IPS DF 4.7 (cell line): ENCODE results near the gene CD8B2.
"Not testable (repeated sequence)": the region's sequence is repeated elsewhere in the genome, so short reads cannot be mapped to it uniquely, and the experiment has no call there.

ENCODE experiments used
- DNase-seq: peaks from one replicate; pipeline ENCODE4 v3.0.0-alpha.2; 2013; ENCODE audit warnings: low spot score; ENCODE audit errors: extremely low read depth

CD8B2 gene

GRCh38 chr2:106486551-106487385 is at the start of gene CD8B2:
TSS of gene CD8B2 (plus strand) at chr2:106487364. CDS start at chr2:106487427, 63 bp downstream.
- DNase-seq: not testable (repeated sequence)

- not testable (repeated sequence) for DNase-seq
These were observed 25.3 kb upstream of the CD8B2 start for GRCh38 chr2:106461882-106462281.

- not testable (repeated sequence) for DNase-seq
These were observed 19.6 kb upstream of the CD8B2 start for GRCh38 chr2:106467516-106467915.

GRCh38 chr2:106468107-106468506 is 19.1 kb upstream of the CD8B2 start, which contains the start of gene RGPD3:
TSS of gene RGPD3 (minus strand) at chr2:106468413. CDS start at chr2:106468288, 125 bp downstream.
- DNase-seq: not testable (repeated sequence)

GRCh38 chr2:106470658-106471057 is 16.5 kb upstream of the CD8B2 start:
- not testable (repeated sequence) for DNase-seq

DNA sequence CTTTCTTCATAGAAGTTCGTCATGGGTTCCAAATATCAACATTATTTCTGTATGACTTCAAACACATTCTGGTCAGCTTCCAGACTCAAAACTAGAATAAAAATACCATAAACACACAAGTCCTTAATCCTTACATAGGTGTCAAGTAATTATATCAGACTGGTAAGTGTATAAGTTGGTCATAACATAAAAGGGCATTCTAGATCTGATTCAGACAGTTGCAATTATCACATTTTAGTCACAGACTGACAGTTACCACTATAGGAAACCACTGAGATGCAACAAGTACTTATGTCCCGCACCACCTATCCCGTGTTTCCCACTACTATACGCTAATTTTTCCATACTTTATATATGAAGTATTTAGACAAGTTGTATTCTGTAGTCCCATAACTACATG is 9.5 kb upstream of the CD8B2 start:
- not testable (repeated sequence) for DNase-seq

- DNase-seq: not testable (repeated sequence)
These were observed 7.6 kb upstream of the CD8B2 start for GRCh38 chr2:106479563-106479962.

GRCh38 chr2:106487386-106488191 is 425 bp downstream of the CD8B2 start:
- not testable (repeated sequence) for DNase-seq

DNA sequence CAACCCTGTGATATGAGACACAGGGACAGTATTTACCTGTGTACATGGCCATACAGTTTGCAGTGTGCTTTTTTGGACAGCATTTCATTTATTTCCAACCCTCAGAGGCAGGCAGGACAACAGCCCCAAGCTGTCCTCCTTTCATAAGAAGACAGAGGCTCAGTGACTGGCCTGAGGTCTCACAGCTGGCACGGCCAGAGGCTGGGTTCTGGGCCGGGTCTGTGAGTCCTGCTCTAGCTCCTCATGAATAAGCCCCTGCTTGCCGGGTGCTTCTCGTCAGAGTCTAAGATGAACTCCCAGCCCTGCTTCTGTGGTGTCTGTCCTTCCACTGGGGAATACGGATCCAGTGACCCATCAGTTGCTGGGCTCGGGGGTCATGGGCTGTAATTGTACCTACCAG is 2.5 kb downstream of the CD8B2 start:
- not testable (repeated sequence) for DNase-seq

GRCh38 chr2:106492399-106492798 is 5.2 kb downstream of the CD8B2 start:
- DNase-seq: not testable (repeated sequence)

DNA sequence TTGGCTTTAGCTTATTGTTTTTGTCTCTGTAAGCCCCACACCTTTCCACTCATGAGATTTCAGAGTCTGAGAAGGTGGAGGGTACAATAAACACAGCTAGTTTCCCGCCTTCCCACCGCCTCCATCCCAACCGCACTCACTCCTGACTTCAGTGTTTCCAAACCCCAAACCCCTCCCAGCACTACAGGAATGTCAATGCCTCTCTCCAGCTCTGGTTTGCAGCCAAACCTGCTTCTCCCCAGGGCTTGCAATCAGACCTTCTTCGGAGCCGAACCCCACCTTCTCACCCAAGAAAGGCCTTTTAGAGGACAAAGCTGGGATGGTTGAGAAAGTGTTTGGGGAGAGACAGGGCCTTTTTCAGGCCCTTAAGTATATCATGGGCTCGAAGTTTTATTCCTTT is 5.7 kb downstream of the CD8B2 start:
- DNase-seq: not testable (repeated sequence)

- DNase-seq: not testable (repeated sequence)
These were observed 11.4 kb downstream of the CD8B2 start for GRCh38 chr2:106498549-106498948.

DNA sequence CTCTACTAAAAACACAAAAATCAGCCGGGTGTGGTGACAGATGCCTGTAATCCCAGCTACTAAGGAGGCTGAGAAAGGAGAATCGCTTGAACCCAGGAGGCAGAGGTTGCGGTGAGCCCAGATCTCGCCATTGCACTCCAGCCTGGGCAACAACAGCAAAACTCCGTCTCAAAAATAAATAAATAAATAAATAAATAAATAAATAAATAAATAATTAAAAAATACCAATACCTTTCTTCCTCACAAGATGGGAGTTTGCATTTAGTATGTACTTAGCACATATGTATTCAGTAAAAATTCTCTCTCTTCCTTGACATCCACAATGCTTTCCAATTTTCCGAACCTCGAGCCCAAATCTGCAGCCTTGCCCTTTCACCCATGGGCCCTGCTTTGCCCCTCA is 13.2 kb downstream of the CD8B2 start:
- not testable (repeated sequence) for DNase-seq

GRCh38 chr2:106502351-106502750 is 15.2 kb downstream of the CD8B2 start:
- DNase-seq: not testable (repeated sequence)

DNA sequence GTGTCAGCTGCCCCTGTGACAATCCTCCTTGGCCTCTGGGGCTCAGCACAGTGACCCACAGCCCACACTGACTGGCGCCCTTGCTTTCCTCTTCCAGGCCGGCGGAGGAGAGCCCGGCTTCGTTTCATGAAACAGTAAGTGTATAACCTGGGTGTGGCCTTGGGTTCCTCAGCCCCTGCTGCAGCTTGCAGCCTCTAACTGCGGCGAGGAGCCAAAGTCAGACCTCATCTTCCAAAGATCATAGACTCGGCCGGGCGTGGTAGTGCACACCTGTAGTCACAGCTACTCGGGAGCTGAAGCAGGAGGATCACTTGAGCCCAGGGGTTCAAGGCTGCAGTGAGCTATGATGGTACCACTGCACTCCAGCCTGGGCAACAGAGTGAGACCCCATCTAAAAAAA is 17.0 kb downstream of the CD8B2 start:
- not testable (repeated sequence) for DNase-seq

DNA sequence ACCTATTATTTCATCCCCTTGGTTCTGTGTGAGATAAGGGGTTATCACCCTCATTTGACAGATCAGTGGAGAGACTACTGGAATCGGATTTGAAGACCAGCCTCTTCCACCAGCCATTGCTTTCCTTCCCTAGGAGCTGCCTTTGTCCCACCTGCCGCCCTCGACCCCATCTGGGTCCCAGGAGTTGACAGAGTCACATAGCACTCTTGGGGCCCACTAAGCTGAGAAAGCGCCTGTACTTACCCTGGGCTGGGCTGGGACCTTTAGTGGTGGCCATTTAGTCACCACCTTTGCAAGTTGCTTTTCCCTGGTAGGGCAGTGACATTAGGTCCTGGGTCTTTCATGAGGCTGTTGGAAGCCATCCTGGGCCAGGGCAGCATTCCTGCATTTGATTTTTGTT is 17.6 kb downstream of the CD8B2 start:
- not testable (repeated sequence) for DNase-seq

DNA sequence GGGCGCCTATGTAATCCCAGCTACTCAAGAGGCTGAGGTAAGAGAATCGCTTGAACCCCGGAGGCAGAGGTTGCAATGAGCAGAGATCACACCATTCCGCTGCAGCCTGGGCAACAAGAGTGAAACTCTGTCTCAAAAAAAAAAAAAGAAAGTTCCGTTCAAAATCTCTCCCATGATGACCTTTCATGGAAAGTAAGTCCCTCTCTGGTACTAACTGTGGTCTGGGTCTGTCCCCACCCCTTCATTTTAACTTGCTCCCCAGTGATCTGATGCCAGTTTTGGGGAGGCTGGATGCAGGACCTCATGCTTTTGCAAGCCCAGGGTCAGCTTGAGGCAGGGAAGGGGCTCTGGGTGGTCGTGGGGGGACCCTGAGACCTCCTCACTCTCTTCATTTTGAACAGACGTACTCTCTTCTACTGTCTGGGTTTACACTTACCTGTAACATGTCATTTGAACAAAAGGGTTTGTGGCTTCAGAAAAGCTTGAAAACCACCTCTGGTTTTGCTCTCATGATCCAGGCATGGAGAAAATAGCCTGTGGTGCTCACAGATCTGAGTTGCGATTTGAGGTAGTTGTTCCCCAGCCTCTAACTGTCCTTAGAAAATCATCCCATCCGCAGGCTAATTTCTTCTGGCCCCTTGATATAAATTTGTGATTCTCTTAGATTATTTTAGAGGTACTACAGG is 19.0 kb downstream of the CD8B2 start:
- not testable (repeated sequence) for DNase-seq

DNA sequence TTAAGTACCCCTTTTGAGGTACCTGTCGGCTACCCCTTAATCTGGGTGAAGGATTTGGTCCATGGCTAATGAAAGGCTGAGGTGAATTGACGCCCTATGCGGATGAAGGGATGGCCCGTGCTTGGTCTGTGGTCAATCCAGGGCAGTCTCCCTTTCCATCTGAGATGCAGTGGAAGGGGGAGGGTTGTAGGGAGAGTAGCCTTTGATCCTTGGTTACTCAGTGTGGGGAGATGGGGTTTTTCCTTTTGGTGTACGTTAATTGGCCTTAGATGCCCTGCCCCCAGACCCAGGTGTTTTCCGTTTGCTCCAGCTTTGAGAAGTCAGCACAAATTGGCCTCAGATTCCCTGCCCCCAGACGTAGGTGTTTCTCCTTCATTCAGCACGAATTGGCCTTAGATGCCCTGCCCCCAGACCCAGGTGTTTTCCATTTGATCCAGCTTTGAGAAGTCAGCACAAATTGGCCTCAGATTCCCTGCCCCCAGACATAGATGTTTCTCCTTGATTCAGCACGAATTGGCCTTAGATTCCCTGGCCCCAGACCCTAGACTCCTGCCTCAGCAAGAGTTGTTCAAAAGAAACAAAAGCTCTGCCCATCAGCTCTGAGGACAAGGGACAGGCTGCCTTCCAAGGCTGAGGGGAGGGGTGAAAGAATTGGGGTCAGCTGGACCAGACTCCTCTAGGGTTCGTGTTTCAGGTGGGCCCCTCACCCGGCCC is 21.7 kb downstream of the CD8B2 start:
- DNase-seq: not testable (repeated sequence)

DNA sequence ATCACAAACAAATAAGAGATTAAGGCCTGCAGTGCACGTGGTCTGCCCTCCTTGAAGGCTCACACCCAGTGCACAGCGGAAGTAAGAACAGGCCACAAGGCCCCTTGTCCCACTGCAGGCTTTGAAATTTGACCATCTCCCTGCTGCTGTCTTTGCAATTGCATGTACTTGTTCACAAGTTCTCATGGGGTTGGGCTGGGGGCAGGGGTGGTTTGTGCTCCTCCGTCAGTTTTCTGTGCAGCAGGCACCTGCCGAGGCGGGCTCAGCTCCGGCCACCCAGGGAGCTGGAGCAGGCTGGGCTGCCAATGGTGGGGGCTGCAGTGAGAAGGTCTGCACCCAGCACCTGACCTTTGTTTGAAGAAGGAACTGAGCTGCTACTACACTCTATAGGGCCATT is 22.2 kb downstream of the CD8B2 start:
- DNase-seq: not testable (repeated sequence)

DNA sequence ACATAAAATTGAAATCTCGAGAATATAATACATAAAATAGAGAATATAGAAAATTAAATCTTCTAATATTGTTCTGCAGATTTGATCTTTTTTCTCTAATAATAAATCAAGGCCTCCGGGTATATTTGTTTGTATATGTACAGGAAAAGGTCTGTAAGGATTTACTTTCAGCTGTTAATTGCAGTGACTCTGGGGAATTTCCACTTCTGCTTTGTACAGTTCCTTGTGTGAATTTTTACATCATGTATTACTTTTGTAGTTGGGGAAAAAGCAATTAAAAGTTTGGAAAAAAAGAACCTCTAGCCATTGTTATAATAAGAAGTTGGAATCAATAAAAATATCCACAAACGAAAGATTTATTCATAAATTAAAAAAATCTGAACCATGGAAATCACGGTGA is 23.6 kb downstream of the CD8B2 start:
- not testable (repeated sequence) for DNase-seq

- DNase-seq: not testable (repeated sequence)
These were observed 24.3 kb downstream of the CD8B2 start for GRCh38 chr2:106511476-106511901.
